Measurements from ENCODE around the gene CHN2.

The CHN2 gene

DNA sequence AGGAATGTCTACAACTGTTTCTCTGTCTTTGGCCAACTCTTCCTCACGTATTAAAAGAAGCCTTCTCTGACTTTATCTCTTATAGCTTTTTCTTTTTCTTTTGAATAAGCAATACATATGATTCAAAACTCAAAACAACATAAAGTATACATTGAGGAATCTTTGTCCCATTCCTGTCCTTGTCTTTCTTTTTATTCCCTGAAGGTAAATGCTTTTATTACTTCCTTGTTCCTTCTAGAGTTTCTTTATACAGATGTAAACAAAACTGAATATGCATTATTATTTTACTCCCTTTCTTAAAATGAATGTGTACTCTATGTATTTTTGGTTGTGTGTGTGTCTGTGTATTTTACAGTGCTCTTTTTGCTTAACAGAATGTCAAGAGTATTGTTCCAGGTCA lies 170.1 kb downstream of the CHN2 start:
- no peak for DNase-seq (ENCODE audit: low read depth)

DNA sequence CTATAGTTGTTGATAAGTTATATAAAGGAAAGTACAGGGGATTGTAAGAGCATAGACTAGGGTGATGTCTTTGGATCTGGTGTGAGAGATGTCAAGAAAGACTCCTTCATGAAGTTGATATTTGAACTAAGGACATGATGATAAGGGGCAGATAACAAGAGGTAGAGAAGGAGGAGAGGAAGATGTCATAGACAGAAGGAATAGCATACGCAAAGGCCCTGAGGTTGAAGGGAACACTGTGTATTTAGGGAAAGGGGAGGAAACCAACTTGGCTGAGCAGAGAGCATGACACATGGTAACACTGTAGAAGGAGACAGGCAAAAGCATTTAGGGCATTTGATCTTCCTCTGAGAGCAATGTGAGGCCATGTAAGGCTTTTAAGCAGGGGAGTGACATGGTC lies 170.8 kb downstream of the CHN2 start:
- DNase-seq (ENCODE audit: low read depth) = no peak

DNA sequence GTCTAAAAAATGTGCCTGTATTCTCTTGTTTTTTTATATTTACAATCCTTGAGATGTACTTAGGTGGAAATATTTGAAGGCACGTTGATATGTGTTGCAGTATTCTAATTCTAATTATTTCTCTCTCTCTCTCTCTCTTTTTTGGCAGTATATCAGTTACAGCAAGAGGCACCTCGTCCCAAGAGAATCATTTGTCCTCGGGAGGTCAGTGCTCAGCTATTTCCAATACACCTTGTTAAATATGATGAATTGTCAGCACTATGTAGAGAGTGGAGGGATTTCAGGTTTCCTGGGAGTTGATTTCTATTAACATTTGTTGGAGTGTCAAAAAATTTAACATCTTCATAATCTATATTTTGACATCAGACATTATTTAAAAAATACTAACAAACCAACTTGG lies 173.2 kb downstream of the CHN2 start:
- no peak for DNase-seq (ENCODE audit: low read depth)

DNA sequence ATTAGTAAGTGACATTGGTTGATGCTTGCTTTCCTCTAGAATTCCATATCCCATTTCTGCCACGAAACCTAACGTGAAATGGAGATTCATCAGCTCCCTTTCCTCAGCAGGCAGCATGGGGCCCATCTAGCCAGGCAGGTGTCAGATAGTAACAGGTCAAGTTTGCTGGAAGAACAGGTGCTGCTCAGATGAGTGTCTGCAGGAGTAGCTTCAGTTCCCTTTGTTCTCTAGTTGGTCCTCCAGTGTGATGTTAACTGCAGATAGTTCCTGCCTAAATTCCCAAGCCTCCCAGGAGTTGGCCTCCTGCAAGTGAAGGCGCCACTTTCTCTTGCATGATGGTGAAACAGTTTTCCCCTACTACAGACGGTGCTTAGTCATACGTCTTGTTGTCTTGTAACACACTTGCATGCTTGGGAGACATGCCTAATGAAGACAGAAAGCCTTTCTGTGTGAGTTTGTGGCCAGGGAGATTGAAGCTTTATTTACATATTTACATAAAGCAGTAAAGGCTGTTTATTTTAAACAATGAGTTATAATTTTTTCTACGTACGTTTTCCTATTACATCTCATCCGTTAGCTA lies 175.4 kb downstream of the CHN2 start:
- DNase-seq (ENCODE audit: low read depth) = no peak

DNA sequence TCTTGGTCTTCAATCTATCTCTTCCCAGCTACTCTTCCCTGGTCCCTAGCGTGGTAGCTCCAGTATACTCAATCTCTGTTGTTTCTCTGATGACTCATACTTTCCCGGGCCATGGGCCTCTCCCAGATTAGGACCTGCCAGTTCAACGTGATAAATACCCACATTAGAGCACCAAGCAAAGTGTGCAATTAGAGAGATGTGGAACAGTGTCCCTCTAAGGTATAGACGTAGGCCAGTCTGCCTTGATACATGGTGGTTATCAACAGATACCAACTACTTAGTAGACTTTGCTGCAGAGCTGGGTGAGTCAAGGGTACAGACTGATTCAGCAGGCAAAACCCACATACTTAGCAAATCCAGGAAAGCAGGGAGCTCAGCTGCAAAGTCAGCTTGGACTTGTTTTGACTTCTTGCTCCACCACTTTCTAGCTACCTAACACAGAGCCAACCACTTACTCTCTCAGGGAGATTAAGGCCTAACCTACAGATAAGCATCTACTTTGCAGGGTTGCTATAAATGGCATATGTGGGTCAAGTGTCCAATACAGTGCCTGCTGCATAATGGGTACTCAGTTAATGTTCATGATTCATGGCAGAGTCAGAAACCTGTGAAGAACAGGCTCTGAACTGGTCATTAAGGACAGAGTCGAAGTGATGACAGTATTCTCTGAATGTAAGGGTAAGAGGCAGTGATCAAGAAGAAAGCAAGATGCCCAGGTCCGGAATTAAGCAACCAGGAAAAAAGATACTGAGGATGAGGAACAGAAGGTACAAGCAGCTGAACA lies 176.1 kb downstream of the CHN2 start:
- no peak for DNase-seq (ENCODE audit: low read depth)

DNA sequence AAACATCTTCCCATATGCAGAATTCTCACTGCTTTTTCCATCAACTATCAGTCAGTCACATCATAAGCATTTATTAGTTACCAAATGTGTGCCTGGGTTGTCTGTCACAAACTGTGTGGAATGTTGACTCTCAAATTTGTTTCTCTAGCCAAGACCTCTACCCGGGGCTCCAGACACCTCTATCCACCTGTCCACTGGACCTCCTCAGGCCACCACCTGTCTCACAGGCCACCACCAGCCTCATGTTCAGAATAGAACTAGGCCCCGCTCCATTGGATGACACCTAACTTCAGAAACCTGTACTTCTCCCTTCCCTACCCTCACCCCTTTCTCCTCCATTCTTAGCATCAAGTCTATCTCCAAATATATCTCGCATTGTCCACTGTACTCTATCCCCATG lies 176.9 kb downstream of the CHN2 start:
- no peak for DNase-seq (ENCODE audit: low read depth)

DNA sequence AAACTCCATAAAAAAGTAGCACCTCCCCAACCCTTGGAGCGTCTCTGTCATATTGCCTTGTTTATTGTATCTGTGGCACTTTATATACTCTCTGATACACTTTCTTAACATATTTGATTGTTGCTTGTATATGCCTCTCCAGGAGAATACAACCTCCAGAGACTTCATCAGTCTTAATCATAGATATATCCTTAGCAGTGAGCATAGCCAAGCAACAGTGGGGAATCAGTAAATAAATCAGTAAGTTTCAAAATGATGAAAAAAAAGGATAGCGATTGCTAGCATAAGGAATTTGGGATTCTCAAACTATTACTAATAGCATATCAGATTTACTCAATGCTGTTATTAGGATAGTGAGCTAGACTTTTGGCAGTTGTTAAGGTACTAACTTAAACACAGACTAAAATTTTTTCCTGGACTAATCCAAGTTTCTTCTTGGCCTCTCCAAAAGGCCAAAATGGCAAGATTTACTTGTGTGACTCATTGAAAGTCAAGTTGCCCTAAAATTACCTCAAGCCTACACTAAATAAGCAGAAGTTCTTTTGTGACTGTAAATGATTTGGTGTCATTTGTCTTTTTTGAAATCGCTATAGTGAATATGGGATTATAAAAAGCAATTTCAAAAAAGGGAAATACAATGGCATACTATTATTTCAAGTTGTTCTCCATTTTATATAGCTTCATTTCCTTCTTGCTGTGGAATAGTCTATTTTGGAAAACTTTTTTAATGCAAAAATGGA lies 177.9 kb downstream of the CHN2 start:
- no peak for DNase-seq (ENCODE audit: low read depth)

DNA sequence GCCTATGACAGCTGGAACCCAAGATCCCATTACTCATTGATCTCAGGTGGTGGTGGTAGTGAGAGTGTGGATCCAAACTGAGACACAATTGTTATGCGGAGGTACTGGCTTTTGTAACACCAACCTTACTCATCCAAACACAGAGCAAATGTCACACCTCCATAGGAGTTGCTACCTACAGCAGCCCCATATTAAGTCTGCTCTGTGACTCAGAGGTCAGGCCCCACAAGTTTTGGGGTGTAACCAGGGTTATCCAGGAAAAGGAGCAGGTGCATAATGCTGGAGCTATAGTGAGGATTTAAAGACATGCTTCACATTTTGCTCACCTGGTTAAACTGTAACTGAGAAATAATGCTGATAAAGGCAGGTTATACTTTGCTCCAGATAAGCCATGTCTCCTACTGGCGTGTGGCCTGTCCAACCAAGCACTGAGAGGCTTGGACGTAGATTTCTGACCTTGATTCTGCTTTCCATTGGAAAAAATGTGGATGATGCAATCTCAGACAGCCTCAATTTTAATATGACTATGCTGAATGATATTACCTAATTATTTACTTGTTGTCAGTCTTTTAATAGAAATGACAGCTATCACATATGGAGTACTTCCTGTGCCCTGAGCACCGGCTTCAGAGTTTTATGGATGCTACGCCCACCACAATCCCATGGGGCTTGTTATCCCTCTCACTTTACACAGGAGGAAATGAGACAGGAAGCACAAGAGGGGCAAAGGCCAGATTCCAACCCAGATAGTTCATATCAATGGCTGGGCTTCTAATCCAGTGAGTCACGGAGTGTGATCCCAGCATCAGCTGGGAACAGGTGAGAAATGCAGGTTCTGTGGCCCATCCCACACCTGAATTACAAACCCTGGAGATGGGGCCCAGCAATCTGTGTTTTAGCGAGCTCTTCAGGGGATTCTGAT lies 181.3 kb downstream of the CHN2 start:
- DNase-seq (ENCODE audit: low read depth) = no peak

DNA sequence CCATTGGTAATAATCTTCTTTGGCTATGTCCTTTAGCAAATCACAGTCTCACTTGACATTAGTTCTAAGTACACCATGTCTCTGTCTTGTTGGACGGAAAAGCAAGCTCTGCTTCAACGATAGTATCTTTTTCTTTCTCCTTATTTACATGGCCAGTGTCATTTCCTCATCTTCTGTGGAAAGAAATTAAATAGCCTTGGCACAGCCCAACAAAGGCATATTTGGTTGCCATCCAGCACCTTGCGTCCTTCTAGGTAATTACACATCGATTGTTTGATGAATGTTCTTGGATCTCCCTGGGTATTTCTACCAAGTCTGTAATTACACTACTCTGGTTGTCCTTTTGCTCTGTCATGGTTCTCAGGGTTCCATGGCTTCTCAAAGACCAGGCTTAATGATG lies 183.1 kb downstream of the CHN2 start:
- DNase-seq (ENCODE audit: low read depth) = no peak

DNA sequence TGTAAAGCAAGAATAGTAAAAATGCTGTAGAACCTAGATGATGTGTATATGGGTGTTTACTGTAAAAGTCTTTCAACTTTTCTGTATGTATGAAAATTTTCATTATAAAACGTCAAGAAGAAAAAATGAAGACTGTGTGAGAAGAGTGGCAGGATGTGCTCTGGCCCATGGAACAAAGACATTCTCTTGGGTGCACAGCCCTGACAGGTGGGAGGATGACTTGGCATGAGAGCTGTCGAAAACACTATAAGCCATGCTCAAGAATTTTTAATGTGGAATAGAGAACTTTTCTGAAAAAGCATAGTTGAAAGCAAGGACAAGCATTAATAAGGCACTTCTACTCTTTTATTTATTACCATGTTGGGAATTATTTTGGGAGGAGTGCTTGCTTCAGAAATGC lies 185.0 kb downstream of the CHN2 start:
- DNase-seq (ENCODE audit: low read depth) = no peak

DNA sequence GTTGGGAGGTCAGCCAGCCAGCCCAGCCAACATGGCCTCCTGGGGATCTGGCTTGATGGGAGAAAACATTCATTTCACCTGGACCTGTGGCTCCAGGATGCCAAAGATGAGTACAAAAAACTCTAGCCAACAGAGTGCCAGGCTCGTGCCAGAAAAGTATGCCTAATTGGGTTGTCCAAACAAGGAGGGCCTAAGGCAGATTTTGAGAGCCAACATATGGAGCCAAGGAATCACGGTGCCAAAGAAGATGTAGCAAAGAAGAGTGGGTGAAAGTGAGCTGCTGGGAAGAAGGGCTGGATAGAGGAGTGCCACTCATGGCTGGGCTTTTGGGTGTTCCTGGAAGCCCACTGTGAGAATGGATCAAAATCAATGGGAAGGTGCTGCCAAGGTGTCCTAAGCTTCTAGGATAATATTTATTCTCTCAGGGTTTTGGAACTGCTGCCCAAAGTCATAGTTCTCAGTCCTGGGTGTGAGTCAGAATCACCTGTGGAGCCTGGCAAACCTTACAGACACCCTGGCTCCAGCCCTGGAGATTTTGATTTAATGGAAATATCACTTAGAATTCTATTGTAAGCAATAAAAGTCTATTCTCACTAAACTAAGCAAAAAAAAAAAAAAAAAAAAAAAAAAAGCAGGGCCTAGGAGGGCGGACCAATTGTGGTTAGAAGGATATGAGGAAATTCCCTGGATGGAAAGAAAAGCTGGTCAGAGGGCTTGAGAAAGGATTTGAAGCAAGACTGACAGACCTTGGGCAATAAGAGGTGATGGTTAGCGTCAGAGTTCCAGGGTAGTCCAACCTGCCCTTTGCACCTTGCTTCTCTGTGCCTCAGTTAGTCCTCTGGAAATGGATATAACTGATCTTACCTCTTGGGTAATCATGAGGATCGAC lies 186.9 kb downstream of the CHN2 start:
- no peak for DNase-seq (ENCODE audit: low read depth)

DNA sequence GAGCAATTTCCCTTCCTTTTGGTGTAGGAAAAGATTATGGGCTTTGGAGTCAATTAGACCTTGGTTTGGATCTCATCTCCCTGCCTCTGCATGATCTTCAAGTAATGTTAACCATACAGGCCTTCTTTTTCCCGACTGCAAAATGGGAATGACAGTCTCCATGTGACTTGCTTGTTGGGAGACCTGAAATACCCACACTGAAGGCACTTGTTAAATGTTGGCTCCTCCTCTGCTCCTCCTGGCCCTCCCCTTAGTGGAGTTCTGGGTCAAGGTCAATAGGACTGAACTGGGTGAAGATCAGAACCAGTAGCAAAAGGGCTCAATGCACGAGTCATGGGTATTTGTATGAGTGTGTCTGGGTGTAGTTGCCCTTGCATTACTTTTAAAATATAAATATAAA lies 189.7 kb downstream of the CHN2 start:
- DNase-seq (ENCODE audit: low read depth) = no peak

DNA sequence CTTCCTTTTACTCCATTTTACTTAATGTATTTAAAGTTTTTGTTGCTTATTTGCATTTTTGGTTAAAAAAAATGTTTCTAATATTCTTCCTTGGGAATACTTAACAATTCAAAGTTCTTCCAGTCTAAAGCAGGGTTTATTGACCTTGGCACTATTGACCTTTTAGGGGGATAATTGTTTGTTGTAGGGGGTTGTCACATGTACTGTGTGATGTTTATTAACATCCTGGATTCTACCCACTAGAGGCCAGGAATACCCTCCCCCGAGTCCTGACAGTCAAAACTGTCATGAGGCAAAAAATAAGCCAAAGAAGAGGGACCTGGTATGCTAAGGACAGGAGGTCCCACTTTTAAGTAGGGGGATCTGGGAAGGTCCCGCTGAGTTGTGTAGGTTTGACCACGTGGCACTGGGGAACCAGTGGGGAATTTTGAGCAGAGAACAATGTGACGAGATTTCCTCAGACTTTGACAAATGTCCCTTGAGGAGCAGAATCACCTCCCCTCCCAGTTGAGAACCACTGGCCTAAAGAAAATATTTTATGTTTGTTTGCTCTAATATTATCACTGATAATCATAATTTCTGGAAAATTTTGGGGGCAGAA lies 190.7 kb downstream of the CHN2 start:
- DNase-seq (ENCODE audit: low read depth) = no peak

DNA sequence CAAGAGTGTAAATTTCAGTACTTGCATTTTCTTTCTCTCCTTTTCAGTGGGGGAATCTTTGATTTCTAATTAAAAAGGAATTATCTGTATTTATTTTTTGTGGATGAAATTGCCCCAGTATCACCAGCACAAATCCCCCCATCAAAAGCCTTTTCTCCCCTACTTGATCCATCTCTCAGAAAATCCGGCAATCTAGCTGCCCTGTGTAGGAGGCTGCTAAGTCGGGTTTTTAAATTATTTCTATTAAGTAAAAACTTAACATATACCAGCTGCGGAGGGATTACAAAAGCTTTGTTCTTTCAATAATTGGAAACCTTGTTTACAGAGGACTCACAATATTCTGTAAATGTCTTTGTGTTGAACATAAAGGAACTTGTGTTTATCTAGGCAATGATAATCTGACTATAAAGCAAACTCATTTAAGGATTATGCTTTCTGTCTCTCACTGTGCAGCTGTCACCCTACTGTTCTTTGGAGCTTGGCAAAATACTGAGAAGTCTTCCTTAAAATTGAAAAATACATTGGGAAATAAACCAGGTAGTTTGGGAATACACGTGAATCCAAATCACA lies 191.7 kb downstream of the CHN2 start:
- no peak for DNase-seq (ENCODE audit: low read depth)

DNA sequence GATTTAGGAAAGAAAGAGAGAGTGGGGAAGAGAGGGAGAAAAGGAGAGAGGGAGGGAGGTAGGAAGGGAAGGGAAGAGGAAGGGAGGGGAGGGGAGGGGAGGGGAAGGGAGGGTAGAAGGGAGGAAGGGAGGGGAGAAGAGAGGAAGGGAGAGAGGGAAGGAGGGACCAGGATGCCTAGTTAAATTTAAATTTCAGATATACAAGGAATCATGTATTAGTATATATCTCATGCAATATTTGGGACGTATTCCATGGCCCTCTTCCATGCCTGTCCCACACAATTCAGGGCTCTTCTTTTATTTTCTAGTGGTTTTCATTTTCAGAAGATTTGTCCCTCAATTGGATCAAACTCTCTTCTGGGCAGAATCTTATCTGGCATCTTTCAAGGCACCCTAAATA lies 196.7 kb downstream of the CHN2 start:
- DNase-seq (ENCODE audit: low read depth) = no peak

DNA sequence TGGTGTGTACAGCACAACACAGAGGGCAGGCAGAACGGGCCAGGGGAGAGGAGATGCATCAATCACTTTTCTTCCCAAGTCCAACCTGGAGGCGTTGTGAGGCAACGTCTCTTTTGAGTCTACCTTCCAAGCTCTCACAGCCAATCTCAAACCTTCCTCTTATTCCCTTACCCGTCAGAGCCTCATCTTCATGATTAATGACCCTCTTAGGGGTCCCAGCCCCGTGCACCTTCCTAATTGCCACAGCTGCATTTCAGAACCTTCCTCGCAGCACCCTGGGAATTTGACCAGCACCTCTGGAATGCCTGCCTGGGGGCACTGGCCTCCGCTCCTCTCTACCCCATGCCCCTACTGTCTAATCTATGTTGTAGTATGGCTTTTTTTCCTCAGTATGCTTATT lies 199.7 kb downstream of the CHN2 start:
- DNase-seq (ENCODE audit: low read depth) = no peak

DNA sequence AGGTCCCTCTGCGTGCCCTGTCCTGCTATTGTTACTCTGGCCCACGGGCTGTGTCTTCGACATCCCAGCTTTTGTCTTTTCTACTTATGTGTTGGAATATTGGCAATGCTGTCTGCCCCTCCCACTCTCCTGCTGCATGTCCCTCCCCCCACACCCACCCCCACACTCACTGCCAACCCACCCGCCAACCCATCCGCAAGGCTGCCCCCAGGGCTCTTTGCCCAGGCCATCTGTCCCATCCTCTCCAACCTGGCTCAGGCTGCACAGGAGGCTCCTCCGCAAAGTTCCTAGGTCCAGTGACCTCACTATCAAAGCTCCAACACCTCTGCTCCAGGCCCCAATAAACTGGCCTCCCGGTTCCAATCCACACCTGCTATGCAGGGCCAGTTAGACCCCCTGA lies 202.0 kb downstream of the CHN2 start:
- no peak for DNase-seq (ENCODE audit: low read depth)

DNA sequence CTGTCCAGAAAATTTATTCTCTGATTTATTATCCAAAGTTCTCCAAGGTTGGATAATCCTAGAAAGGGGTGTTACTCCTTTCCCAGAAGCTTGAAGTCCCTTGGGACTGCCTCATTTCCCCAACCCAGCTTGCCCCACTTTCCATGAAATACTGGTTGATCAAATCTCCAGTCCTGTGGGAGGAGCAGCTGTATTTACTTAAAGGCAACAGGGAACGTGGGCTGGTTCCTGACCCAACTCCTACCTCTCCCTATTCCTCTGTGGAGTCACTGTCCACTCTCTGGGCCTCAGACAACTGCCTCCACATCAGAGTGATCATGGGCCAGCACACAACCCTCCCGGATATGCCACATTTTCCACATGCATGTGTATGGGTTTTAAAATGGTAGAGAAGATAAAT lies 202.8 kb downstream of the CHN2 start:
- no peak for DNase-seq (ENCODE audit: low read depth)

DNA sequence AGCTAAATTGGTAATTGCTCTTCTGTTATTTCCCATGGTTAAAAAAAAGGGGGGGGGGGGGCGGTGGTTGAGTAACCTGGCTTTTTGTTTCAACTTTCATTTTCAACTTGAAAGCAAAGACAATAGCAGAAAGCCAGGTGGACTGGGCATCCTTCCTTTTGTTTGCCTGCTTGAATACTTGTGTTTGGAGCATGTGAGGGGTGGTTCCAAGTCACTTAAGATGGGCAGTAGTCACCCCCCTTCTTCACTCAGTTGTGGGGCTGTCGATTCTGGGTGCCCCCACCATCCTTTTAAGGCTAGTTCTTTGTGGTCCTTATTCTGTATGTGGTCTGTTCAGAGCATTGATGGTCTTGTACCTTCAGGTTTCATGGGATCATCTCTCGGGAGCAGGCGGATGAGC lies 203.4 kb downstream of the CHN2 start:
- DNase-seq (ENCODE audit: low read depth) = no peak

DNA sequence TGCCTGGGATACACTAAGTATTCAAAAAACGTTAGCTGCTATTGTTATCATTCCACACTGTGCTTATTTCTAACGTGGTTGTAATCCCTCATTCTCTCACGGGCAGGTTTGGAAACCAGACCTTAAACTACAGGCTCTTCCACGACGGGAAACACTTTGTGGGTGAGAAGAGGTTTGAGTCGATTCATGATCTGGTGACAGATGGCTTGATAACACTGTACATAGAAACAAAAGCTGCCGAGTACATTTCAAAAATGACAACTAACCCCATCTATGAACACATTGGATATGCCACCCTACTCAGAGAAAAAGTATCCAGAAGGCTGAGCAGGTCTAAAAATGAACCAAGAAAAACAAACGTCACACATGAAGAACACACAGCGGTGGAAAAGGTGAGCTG lies 205.9 kb downstream of the CHN2 start:
- DNase-seq (ENCODE audit: low read depth) = no peak

DNA sequence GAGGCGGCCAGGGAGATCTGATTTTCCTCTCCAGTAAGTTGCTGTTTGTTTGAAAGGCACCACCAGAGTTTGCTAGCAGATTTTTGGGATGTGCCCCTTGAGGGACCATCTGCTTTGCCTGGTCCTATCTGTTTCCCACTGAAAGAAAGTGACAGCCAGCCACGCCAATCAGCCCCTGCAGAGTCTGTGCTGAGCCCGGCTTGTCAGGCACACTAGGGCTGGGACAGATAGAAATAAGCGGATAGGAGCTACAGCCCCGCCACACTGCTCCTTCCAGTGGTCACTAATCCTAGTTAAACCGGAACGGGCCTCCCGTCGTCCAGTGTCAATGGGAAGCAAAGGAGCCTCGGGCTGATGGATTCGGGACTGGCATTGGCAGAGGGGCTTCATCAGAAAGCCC lies 207.2 kb downstream of the CHN2 start:
- DNase-seq (ENCODE audit: low read depth) = no peak

Data from stimulated activated CD8-positive, alpha-beta memory T cell treated with anti-CD3 and anti-CD28 coated beads, Interleukin-4, amount 100 ng/mL, for 24 hours (primary cell).